IMR-90 (cell line): ENCODE results near the gene FBXL7.

Source experiments
- BHLHE40 ChIP-seq: fragments of 150-350 bp; IDR thresholded peaks from 2 replicates; pipeline ENCODE4 v1.6.1; 2016; ENCODE audit warnings: mild to moderate bottlenecking, low read depth, low read length
- CHD1 ChIP-seq: IDR thresholded peaks from 2 replicates; pipeline ENCODE4 v1.6.1; 2012; ENCODE audit warnings: low read depth, low read length, improper control_type of control experiment
- CTCF ChIP-seq: conservative IDR thresholded peaks from 2 replicates; pipeline ENCODE4 v1.5.1; 2012; ENCODE audit warnings: mild to moderate bottlenecking, low read depth, low read length, improper control_type of control experiment
- ELK1 ChIP-seq: fragments of 150-350 bp; IDR thresholded peaks from 2 replicates; pipeline ENCODE4 v1.6.1; 2016; ENCODE audit warnings: low read depth, mild to moderate bottlenecking, low read length, moderate library complexity, borderline replicate concordance
- FOS ChIP-seq: fragments of 150-350 bp; IDR thresholded peaks from 2 replicates; pipeline ENCODE4 v1.6.1; 2016; ENCODE audit warnings: low read depth, low read length
- MAFK ChIP-seq: IDR thresholded peaks from 2 replicates; pipeline ENCODE4 v1.6.1; 2012; ENCODE audit warnings: low read depth, low read length, improper control_type of control experiment
- MAZ ChIP-seq: IDR thresholded peaks from 2 replicates; pipeline ENCODE4 v1.6.1; 2012; ENCODE audit warnings: low read depth, mild to moderate bottlenecking, low read length, improper control_type of control experiment, moderate library complexity, borderline replicate concordance
- MXI1 ChIP-seq: IDR thresholded peaks from 2 replicates; pipeline ENCODE4 v1.6.1; 2012; ENCODE audit warnings: low read depth, mild to moderate bottlenecking, low read length, moderate library complexity, borderline replicate concordance
- POLR2A ChIP-seq: IDR thresholded peaks from 2 replicates; pipeline ENCODE4 v1.6.1; 2012; ENCODE audit warnings: mild to moderate bottlenecking, low read depth, low read length
- RAD21 ChIP-seq: IDR thresholded peaks from 2 replicates; pipeline ENCODE4 v1.6.1; 2012; ENCODE audit warnings: low read length, improper control_type of control experiment
- RCOR1 ChIP-seq: IDR thresholded peaks from 2 replicates; pipeline ENCODE4 v1.6.1; 2012; ENCODE audit warnings: mild to moderate bottlenecking, low read length, improper control_type of control experiment; ENCODE audit not compliant: insufficient replicate concordance
- RFX5 ChIP-seq: IDR thresholded peaks from 2 replicates; pipeline ENCODE4 v1.8.0; 2012; ENCODE audit warnings: low read depth, mild to moderate bottlenecking, low read length, moderate library complexity

- TF ChIP-seq CTCF, result no peak
- TF ChIP-seq MAZ, result no peak
- TF ChIP-seq POLR2A, result no peak
- TF ChIP-seq MXI1, result no peak
- no peak for TF ChIP-seq CHD1
- no peak for TF ChIP-seq RAD21
- TF ChIP-seq ELK1, result no peak
- TF ChIP-seq RFX5, result no peak
- no peak for TF ChIP-seq BHLHE40
- TF ChIP-seq FOS, result no peak
- no peak for TF ChIP-seq RCOR1
- TF ChIP-seq MAFK, result no peak
Measured at GRCh38 chr5:15693933-15694332, 194.0 kb downstream of the FBXL7 start.
